Measurements from ENCODE around the gene RLBP1.

DNA sequence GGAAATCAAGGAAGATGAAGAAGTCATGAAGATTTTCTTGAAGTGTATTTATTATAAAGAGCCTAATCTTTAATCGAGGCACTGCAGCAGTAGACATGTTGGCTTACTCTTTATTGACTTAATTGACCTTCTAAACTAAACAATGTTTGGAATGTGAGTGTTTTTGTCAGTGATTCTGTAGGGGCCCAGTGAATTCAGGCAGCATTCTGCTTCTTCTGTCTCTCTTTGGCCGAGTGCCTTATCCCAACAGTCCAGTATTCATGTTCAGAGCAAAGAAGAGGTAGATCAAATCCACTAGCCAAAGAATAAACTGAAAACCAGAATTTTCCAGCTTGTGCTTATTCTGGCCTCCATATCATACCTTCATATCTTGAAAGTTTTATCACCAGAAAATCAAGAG is 55.7 kb downstream of the RLBP1 start:
- TF ChIP-seq POLR2A (IDR thresholded peaks at IDR 0.05; ENCODE audit: low read length), result no peak
- no peak for TF ChIP-seq GATA1 (IDR thresholded peaks at IDR 0.05; ENCODE audit: low read depth, low read length)

Data from erythroblast (primary cell).